Measurements from ENCODE around the gene ADAM12. TPM values are rescaled to one million over a fixed set of nuclear protein-coding genes. Genes with fewer than 3 reads are reported as not detected.

The ADAM12 gene
- total RNA-seq, 1 donor from 2014 or later = 41.7 TPM

GRCh38 chr10:126391192-126391885 lies 3.1 kb upstream of the ADAM12 start:
- Mint-ChIP-seq H3K4me3 (ENCODE audit: unreplicated experiment) (no peak overlapping the region), H3K27me3 (ENCODE audit: unreplicated experiment) (no peaks in the 10 kb centered on the region), H3K36me3 (ENCODE audit: unreplicated experiment) (no peaks in the 10 kb centered on the region), H3K9me3 (ENCODE audit: unreplicated experiment) (no peaks in the 10 kb centered on the region), H3K4me1 (ENCODE audit: unreplicated experiment) (peaks cover 24% of the 10 kb centered on the region), H3K27ac (ENCODE audit: unreplicated experiment) (peak overlapping the region; percentile 39)
- DNase-seq (ENCODE audit: extremely low spot score, unreplicated experiment) = no peak
- no peak for TF ChIP-seq CTCF (IDR thresholded peaks at IDR 0.05)

GRCh38 chr10:126390324-126390723 lies 2.0 kb upstream of the ADAM12 start:
- H3K9me3 Mint-ChIP-seq (ENCODE audit: unreplicated experiment) = peaks cover 4% of the 10 kb centered on the region
- TF ChIP-seq CTCF (IDR thresholded peaks at IDR 0.05) = no peak
- DNase-seq (ENCODE audit: extremely low spot score, unreplicated experiment) = no peak
- peak overlapping the region; percentile 7 for H3K27ac Mint-ChIP-seq (ENCODE audit: unreplicated experiment)
- no peaks in the 10 kb centered on the region for H3K27me3 Mint-ChIP-seq (ENCODE audit: unreplicated experiment)
- H3K4me1 Mint-ChIP-seq (ENCODE audit: unreplicated experiment) = peaks cover 34% of the 10 kb centered on the region
- H3K36me3 Mint-ChIP-seq (ENCODE audit: unreplicated experiment) = peaks cover 5% of the 10 kb centered on the region
- no peak overlapping the region for H3K4me3 Mint-ChIP-seq (ENCODE audit: unreplicated experiment)

GRCh38 chr10:126387041-126387921 lies 996 bp downstream of the ADAM12 start:
- Mint-ChIP-seq H3K4me1 (ENCODE audit: unreplicated experiment) (peaks cover 43% of the 10 kb centered on the region), H3K27me3 (ENCODE audit: unreplicated experiment) (no peaks in the 10 kb centered on the region), H3K9me3 (ENCODE audit: unreplicated experiment) (peaks cover 15% of the 10 kb centered on the region), H3K4me3 (ENCODE audit: unreplicated experiment) (peak overlapping the region; percentile 91), H3K36me3 (ENCODE audit: unreplicated experiment) (peaks cover 10% of the 10 kb centered on the region), H3K27ac (ENCODE audit: unreplicated experiment) (peak overlapping the region; percentile 75)
- peak; percentile 92 for TF ChIP-seq CTCF (IDR thresholded peaks at IDR 0.05)
- peak; percentile 88 for DNase-seq (ENCODE audit: extremely low spot score, unreplicated experiment)

- peaks cover 15% of the 10 kb centered on the region for H3K9me3 Mint-ChIP-seq (ENCODE audit: unreplicated experiment)
- no peak overlapping the region for H3K4me3 Mint-ChIP-seq (ENCODE audit: unreplicated experiment)
These were observed 3.9 kb downstream of the ADAM12 start for GRCh38 chr10:126384269-126384873.

More at GRCh38 chr10:126384269-126384873, 3.9 kb downstream of the ADAM12 start:
- H3K36me3 Mint-ChIP-seq (ENCODE audit: unreplicated experiment) = peaks cover 14% of the 10 kb centered on the region
- DNase-seq (ENCODE audit: extremely low spot score, unreplicated experiment) = no peak
- TF ChIP-seq CTCF (IDR thresholded peaks at IDR 0.05) = no peak
- no peaks in the 10 kb centered on the region for H3K27me3 Mint-ChIP-seq (ENCODE audit: unreplicated experiment)
- H3K27ac Mint-ChIP-seq (ENCODE audit: unreplicated experiment) = no peak overlapping the region
- H3K4me1 Mint-ChIP-seq (ENCODE audit: unreplicated experiment) = peaks cover 38% of the 10 kb centered on the region

All from osteocyte (in vitro differentiated cells).